MG63 (cell line): ENCODE measurements around the gene CYP4F11. TPM values are rescaled to one million over a fixed set of nuclear protein-coding genes. Genes with fewer than 3 reads are reported as not detected.
"Not testable (repeated sequence)": the region's sequence is repeated elsewhere in the genome, so short reads cannot be mapped to it uniquely, and the experiment has no call there.

ENCODE experiments used
- DNase-seq: peaks from one replicate; pipeline ENCODE4 v3.0.0-alpha.2; 2020
- H3K27me3 ChIP-seq: fragments of 250-450 bp; sonication (Bioruptor Pico); 2 replicates; pipeline ENCODE4 v1.5.1; 2020; ENCODE audit warnings: mild to moderate bottlenecking, moderate library complexity
- H3K36me3 ChIP-seq: fragments of 250-450 bp; sonication (Bioruptor Pico); 2 replicates; pipeline ENCODE4 v1.5.1; 2020; ENCODE audit warnings: mild to moderate bottlenecking, moderate library complexity
- H3K4me3 ChIP-seq: fragments of 250-450 bp; sonication (Bioruptor Pico); 2 replicates; pipeline ENCODE4 v1.5.1; 2020; ENCODE audit warnings: mild to moderate bottlenecking, moderate library complexity
- H3K9me3 ChIP-seq: fragments of 250-450 bp; sonication (Bioruptor Pico); 2 replicates; pipeline ENCODE4 v1.5.1; 2020; ENCODE audit warnings: mild to moderate bottlenecking, moderate library complexity
- total RNA-seq: library from RNA; depleted of rRNA; stranded (reverse); fragments of >200 nt; shearing (Covaris generic); gene quantifications from 2 replicates; pipeline ENCODE4 v1.2.3, GENCODE V29; 2014; ENCODE audit warnings: low replicate concordance; rRNA removed

The CYP4F11 gene
- not detected in 2 replicates for total RNA-seq

DNA sequence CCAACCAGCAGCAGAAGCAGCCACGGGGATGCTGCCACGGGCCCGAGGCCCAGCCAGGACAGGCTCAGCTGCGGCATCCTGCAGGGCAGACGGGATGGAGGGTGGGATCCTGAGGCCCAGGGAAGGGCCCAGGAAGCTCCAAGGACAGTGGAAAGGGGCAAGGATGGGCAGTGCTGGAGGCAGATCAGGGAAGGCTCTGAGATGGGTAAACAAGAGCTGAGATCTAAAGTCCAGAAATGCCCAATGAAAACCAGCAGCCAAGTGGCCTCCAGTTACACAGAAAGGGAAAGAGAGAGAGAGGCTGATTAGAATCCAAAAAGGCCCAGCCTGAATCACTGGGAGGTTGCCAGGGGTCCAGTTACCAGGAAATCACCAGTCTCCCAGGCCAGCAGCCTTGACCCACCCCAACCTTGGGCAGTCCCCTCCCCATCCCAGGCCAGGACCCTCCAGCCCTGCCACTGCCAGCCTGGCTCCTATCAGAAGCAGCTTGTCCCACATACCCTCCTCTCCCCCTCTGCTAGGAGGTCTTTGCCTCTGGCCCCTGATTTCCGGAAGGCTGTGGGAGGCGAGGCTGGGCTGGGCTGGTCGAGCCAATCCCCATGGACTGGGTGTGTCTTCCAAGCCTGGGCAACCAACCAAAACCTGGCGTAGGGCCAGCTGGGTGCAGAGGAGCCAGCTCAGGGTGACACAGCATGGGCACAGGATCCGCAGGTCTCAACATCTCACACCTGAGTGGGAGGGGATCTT is at the start of gene CYP4F11:
Gene CYP4F11 (minus strand): TSS at position 198 of the 747 bp plus-strand sequence. CDS start 121 bp downstream, at position 77.
- peaks cover 8% of the 10 kb centered on the region; the same call in 1 of the 2 replicates for H3K9me3 ChIP-seq
- H3K36me3 ChIP-seq = no peaks in the 10 kb centered on the region
- H3K4me3 ChIP-seq = no peak within 1 kb of the TSS
- H3K27me3 ChIP-seq = peaks cover 8% of the 10 kb centered on the region
- DNase-seq = peak; percentile 71

GRCh38 chr19:15979293-15979692 is 45.0 kb upstream of the CYP4F11 start:
- H3K36me3 ChIP-seq = no peaks in the 10 kb centered on the region
- no peak for DNase-seq
- peaks cover 8% of the 10 kb centered on the region for H3K9me3 ChIP-seq
- peaks cover 40% of the 10 kb centered on the region for H3K27me3 ChIP-seq
- H3K4me3 ChIP-seq = no peak overlapping the region

DNA sequence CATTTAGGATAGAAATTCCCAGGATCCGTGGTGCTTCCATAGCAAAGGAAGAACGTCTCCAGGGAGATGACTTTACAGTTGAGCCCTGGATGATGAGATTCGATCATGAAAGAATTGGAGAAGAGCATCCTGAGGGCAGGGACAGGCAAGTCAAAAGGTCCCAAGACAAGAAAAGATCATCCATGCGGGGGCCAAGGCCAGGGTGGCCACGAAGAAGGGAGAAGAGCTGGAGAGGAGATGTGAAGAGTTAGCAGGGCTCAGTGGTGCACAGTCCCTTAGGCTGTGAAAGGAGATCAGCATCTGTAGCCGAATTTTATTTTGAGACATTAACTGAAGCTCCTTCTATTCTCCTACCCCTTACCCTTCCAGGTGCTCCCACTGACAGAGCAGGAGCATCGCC is 43.4 kb upstream of the CYP4F11 start:
- no peaks in the 10 kb centered on the region; the same call in 1 of the 2 replicates for H3K9me3 ChIP-seq
- DNase-seq = no peak
- no peaks in the 10 kb centered on the region for H3K36me3 ChIP-seq
- peaks cover 47% of the 10 kb centered on the region for H3K27me3 ChIP-seq
- no peak overlapping the region for H3K4me3 ChIP-seq

DNA sequence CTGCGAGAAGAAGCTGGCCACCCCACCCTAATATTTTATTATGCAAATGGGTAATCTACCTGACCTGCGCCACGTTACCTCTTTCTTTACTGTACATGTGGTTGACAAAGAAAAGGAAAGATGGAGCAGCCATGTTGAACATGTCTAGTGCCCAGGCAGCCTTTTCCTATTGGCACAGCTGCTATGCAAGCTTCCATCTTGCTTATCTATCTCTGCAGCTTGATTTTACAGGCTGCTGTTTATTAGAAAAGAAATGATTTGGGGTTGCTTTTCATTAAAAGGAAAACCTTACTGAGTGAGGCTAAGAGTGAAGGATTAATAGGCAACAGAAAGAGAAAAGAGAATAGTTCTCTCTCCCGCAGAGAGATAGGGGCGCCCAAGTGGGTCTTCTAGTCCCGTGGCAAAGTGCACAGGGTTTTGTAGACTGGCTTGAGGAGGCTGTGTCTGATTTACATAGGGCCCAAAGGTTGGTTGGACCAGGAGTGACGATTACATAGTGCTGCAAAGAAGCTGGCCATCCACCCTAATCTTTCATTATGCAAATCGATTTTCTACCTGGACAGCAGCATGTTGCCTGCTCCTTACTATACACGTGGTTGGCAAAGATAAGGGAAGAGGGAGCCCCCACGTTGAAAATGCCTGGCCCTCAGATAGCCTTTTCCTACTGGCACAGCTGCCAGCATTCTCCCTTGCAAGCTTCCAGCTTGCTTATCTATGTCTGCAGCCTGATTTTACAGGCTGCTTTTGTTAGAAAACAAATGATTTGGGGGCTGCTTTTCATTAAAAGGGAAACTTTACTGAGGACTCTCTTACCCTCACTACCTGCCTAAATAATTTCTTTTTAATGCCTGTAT is 42.7 kb upstream of the CYP4F11 start:
- Histone ChIP-seq H3K27me3 (peaks cover 49% of the 10 kb centered on the region), H3K9me3 (no peaks in the 10 kb centered on the region), H3K36me3 (no peaks in the 10 kb centered on the region), H3K4me3 (no peak overlapping the region)
- no peak for DNase-seq

DNA sequence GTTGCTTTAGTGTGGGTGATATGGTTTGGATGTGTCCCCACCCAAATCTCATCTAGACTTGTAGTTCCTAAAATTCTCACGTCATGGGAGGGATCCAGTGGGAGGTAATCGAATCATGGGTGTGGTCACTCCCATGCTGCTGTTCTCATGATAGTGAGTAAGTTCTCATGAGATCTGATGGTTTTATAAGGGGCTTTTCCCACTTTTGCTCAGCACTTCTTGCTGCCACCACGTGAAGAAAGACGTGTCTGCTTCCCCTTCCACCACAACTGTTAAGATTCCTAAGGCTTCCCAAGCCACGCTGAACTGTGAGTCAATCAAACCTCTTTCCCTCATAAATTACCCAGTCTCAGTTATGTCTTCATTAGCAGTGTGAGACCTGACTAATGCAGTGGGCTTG is 40.5 kb upstream of the CYP4F11 start:
- no peaks in the 10 kb centered on the region for H3K36me3 ChIP-seq
- no peak overlapping the region for H3K4me3 ChIP-seq
- DNase-seq = no peak
- H3K27me3 ChIP-seq = peaks cover 63% of the 10 kb centered on the region
- no peaks in the 10 kb centered on the region for H3K9me3 ChIP-seq

GRCh38 chr19:15972043-15972442 is 37.7 kb upstream of the CYP4F11 start:
- H3K36me3 ChIP-seq, H3K9me3 ChIP-seq, H3K4me3 ChIP-seq, DNase-seq: not testable (repeated sequence)
- H3K27me3 ChIP-seq = peaks cover 47% of the 10 kb centered on the region

DNA sequence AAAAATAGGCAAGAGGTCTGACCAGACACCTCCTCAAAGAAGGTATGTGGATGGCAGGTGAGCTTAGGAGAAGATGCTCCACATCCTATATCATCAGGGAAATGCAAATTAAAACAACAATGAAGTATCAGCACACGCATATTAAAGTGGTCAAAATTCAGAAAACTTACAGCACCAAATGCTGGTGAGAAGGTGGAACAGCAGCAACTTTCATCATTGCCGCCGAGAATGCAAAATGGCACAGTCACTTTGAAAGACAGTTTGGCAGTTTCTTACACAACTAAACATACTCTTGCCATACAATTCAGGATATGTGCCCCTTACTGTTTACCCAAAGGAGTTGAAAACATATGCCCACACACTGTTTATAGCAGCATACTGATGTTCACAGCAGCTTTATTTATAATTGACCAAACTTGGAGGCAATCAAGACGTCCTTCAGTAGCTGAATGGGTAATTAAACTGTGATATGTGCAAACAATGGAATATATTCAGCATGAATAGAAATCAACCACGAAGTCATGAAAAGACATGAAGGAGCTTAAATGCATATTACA is 37.0 kb upstream of the CYP4F11 start:
- Histone ChIP-seq H3K36me3 (no peaks in the 10 kb centered on the region), H3K4me3 (no peak overlapping the region)
- no peak for DNase-seq

DNA sequence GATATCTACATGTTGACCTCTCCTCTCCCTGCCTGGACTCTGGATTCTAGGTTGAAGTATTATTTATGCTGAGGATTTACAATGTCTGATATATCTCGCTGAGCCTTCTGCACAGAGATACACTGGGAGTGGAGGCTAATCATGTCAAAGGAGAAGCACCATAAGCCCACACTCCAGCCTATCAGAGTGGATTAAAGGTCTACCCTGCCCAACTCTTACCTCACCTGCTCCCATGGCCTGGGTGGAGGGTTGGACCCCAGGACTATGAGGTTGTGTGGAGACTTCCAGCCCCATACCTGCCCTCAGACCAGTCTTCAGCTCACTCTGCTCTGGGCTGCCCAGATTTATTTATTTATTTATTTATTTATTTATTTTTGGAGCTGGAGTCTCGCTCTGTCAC is 29.9 kb upstream of the CYP4F11 start:
- DNase-seq = no peak
- Histone ChIP-seq H3K9me3 (0 out of 2 replicates have a peak, but pooled peaks cover 2% of the 10 kb centered on the region), H3K4me3 (no peak overlapping the region), H3K36me3 (no peaks in the 10 kb centered on the region), H3K27me3 (peaks cover 28% of the 10 kb centered on the region)

More for the DNA sequence above, 37.0 kb upstream of the CYP4F11 start:
- Histone ChIP-seq H3K9me3 (no peaks in the 10 kb centered on the region), H3K27me3 (peaks cover 45% of the 10 kb centered on the region)

DNA sequence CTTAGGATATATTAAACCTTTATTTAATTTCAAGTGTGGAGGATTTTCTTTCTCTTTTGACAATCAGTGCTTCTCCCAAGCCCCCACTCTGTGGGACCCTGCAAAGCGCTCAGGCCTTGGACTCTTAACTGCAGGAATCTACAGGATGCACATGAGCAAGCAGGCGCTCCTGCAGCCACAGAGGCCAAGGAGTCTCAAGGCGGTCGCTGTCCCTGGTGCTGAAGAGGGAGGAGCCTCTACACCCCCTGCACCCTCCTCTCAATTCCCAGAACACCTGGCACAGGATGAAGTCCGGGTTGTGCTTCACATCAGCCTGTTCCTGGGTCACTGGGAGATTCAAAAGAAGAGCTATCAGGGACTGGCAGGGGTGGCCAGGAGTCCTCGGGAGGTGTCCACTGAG is 28.0 kb upstream of the CYP4F11 start:
- peaks cover 35% of the 10 kb centered on the region for H3K27me3 ChIP-seq
- H3K36me3 ChIP-seq = no peaks in the 10 kb centered on the region
- no peak for DNase-seq
- 0 out of 2 replicates have a peak, but pooled peaks cover 2% of the 10 kb centered on the region for H3K9me3 ChIP-seq
- H3K4me3 ChIP-seq = no peak overlapping the region

DNA sequence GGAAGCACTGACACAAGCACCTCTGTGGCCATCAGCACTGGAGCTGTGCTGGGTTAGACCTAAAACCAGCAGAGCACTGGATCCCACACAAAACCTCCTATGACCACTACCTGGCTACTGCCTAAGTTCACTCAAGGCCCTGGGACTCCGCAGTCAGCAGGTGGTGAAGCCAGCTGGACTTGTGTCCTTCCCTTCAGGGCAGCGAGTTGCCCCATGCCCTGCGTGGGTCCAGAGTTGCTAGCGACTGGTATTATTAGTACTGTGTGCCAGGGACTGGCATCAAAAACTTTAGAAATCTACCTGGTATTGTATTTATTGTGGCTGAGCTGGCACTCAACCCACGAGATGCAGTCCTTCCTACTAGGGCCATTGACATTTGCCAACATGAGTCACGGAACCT is 20.5 kb upstream of the CYP4F11 start:
- DNase-seq = no peak
- no peak overlapping the region for H3K4me3 ChIP-seq

GRCh38 chr19:15948223-15949058 is 14.1 kb upstream of the CYP4F11 start, which contains the start of gene OR10H4:
TSS of gene OR10H4 (plus strand) at chr19:15949008. CDS start at chr19:15949008, 0 bp downstream.
- DNase-seq = no peak
- no peaks in the 10 kb centered on the region for H3K36me3 ChIP-seq
- peaks cover 32% of the 10 kb centered on the region for H3K27me3 ChIP-seq
- H3K9me3 ChIP-seq = peaks cover 7% of the 10 kb centered on the region
- no peak within 1 kb of the TSS for H3K4me3 ChIP-seq

More for the DNA sequence above, 20.5 kb upstream of the CYP4F11 start:
- Histone ChIP-seq H3K36me3 (no peaks in the 10 kb centered on the region), H3K9me3 (no peaks in the 10 kb centered on the region), H3K27me3 (peaks cover 34% of the 10 kb centered on the region)

DNA sequence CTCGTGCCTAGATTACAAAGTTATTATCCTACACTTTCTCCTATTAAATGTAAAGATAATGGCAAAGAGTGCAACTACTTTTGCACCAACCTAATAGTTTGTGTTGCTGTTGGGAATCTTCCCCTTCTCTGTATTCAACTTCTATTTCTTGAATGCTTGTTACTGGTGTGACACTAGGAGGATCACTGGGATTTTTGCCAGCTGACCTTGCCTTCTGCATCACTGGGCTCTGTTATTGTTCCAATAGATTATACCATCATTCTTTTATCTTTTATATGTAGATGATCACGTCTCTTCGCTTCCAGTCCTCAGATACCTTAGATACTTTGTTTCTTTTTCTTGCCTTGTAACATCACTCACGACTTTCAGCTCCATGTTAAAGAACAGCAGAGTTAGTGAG is 11.0 kb upstream of the CYP4F11 start:
- Histone ChIP-seq H3K9me3 (peaks cover 7% of the 10 kb centered on the region), H3K36me3 (no peaks in the 10 kb centered on the region), H3K27me3 (peaks cover 46% of the 10 kb centered on the region), H3K4me3 (no peak overlapping the region)
- no peak for DNase-seq

DNA sequence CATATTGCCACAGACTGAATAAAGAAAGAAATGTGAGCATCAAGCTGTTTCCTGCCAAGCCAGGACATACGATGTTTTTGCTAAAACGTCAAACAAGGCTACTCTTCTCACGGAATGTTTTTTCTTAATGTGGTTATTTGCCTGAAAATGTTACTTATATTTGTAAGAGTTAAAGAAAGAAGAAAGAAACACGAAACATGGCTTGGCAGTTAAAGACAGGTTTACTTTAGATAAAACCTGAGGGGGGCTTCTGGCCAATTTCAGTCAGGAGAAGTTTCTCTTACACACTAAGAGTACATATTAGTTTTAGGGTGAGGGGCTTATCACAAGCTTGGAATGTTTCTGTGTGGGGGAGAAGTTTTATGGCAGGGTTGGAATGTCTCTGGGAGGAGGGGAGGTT is 10.1 kb upstream of the CYP4F11 start:
- H3K27me3 ChIP-seq = peaks cover 51% of the 10 kb centered on the region
- no peaks in the 10 kb centered on the region for H3K36me3 ChIP-seq
- no peak overlapping the region for H3K4me3 ChIP-seq
- H3K9me3 ChIP-seq = peaks cover 7% of the 10 kb centered on the region
- no peak for DNase-seq

- H3K36me3 ChIP-seq = no peaks in the 10 kb centered on the region
- no peak overlapping the region for H3K4me3 ChIP-seq
- H3K9me3 ChIP-seq = peaks cover 8% of the 10 kb centered on the region; the same call in 1 of the 2 replicates
- peaks cover 30% of the 10 kb centered on the region for H3K27me3 ChIP-seq
- no peak for DNase-seq
These were observed 3.4 kb upstream of the CYP4F11 start for GRCh38 chr19:15937771-15938170.

- no peak for DNase-seq
- no peak overlapping the region for H3K4me3 ChIP-seq
- peaks cover 22% of the 10 kb centered on the region for H3K27me3 ChIP-seq
- no peaks in the 10 kb centered on the region for H3K36me3 ChIP-seq
- H3K9me3 ChIP-seq = peaks cover 8% of the 10 kb centered on the region; the same call in 1 of the 2 replicates
These were observed 2.6 kb upstream of the CYP4F11 start for GRCh38 chr19:15936950-15937349.

DNA sequence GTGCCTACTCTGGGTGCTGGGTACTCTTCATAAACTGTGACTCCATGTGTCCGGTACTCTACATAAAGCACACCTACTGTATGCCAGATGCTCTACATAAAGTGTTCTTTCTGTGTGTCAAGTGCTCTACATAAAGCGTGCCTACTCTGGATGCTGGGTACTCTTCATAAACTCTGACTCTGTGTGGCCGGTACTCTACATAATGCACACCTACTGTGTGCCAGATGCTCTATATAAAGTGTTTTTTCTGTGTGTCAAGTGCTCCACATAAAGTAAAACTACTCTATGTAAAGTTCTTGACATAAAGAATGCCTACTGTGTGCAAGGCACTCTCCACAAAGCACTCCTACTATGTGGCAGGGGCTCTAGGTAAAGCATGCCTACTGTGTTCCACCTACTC is 1.8 kb upstream of the CYP4F11 start:
- H3K36me3 ChIP-seq = no peaks in the 10 kb centered on the region
- no peak overlapping the region for H3K4me3 ChIP-seq
- H3K9me3 ChIP-seq = peaks cover 8% of the 10 kb centered on the region; the same call in 1 of the 2 replicates
- peaks cover 15% of the 10 kb centered on the region for H3K27me3 ChIP-seq
- no peak for DNase-seq
